Fibroblast of lung (primary cell): ENCODE results near the gene DNAH1. TPM values are rescaled to one million over a fixed set of nuclear protein-coding genes. Genes with fewer than 3 reads are reported as not detected.

Experiments used
- DNase-seq, 2 donors: peaks; one replicate each; pipeline versions ENCODE4 v3.0.0 to v3.0.0-alpha.2; 2010; ENCODE audit warnings: low read depth in 2 of 2
- H2AFZ ChIP-seq: 2 replicates; pipeline ENCODE4 v1.5.1; 2012; ENCODE audit warnings: low read length, control low read depth, inconsistent platforms
- H3K27ac ChIP-seq: 2 replicates; pipeline ENCODE4 v1.5.1; 2011; ENCODE audit warnings: low read length, control low read depth; ENCODE audit not compliant: insufficient read depth
- H3K27me3 ChIP-seq: 2 replicates; pipeline ENCODE4 v1.5.1; 2011; ENCODE audit warnings: mild to moderate bottlenecking, low read length; ENCODE audit not compliant: control insufficient read depth, insufficient read depth
- H3K36me3 ChIP-seq: 2 replicates; pipeline ENCODE4 v1.5.1; 2011; ENCODE audit warnings: low read length; ENCODE audit not compliant: control insufficient read depth, insufficient read depth
- H3K4me1 ChIP-seq: 2 replicates; pipeline ENCODE4 v1.5.1; 2011; ENCODE audit warnings: low read length; ENCODE audit not compliant: control insufficient read depth, insufficient read depth; ENCODE audit errors: extremely low read depth
- H3K4me2 ChIP-seq: 2 replicates; pipeline ENCODE4 v1.5.1; 2011; ENCODE audit warnings: low read length, control low read depth; ENCODE audit not compliant: insufficient read depth; ENCODE audit errors: extremely low read depth
- H3K4me3 ChIP-seq, 4 experiments: fragments of 200-600 bp in 1 of 4; sonication (generic) in 1 of 4; replicated peaks in 1 of 4; 2 replicates each; pipeline ENCODE4 v1.5.1; 2011 to 2016; ENCODE audit warnings: low read length in 4 of 4, low read depth in 3 of 4, mild to moderate bottlenecking in 3 of 4, control low read depth in 2 of 4, inconsistent platforms in 1 of 4, mixed read lengths in 1 of 4; ENCODE audit not compliant: insufficient read depth in 1 of 4; ENCODE audit errors: control extremely low read depth in 1 of 4
- H3K79me2 ChIP-seq: 2 replicates; pipeline ENCODE4 v1.5.1; 2012; ENCODE audit warnings: mild to moderate bottlenecking, low read length, inconsistent platforms; ENCODE audit not compliant: control insufficient read depth, insufficient read depth
- H3K9ac ChIP-seq: 2 replicates; pipeline ENCODE4 v1.5.1; 2011; ENCODE audit warnings: mild to moderate bottlenecking, low read length, control low read depth; ENCODE audit not compliant: insufficient read depth
- H3K9me3 ChIP-seq: 2 replicates; pipeline ENCODE4 v1.5.1; 2012; ENCODE audit warnings: low read depth, low read length; ENCODE audit not compliant: control insufficient read depth, insufficient read depth
- H4K20me1 ChIP-seq: 2 replicates; pipeline ENCODE4 v1.5.1; 2011; ENCODE audit warnings: low read length; ENCODE audit not compliant: control insufficient read depth, insufficient read depth; ENCODE audit errors: extremely low read depth
- EZH2 ChIP-seq: IDR thresholded peaks from 2 replicates; pipeline ENCODE4 v1.5.1; 2012; ENCODE audit warnings: low read length, control low read depth, mild to moderate bottlenecking; ENCODE audit errors: missing control alignments
- polyA plus RNA-seq, 2 donors: library from polyadenylated mRNA; depleted of rRNA in 1 of 2; stranded (reverse) in 1 of 2; unstranded in 1 of 2; fragments of >200 nt; gene quantifications; 2 replicates each; pipeline ENCODE4 v1.2.1, GENCODE V29; 2011 to 2012; ENCODE audit warnings: missing spikeins in 1 of 2
- total RNA-seq: library from RNA; depleted of rRNA; stranded (reverse); fragments of >200 nt; gene quantifications from 2 replicates; pipeline ENCODE4 v1.2.1, GENCODE V29; 2014
- TF ChIP-seq, protein P1 (sequence below), 2 donors: IDR thresholded peaks in 1 of 2; conservative IDR thresholded peaks in 1 of 2; 1 replicate in 1 of 2; 2 replicates in 1 of 2; pipeline ENCODE4 v1.5.1; 2011 to 2012; ENCODE audit warnings: low read length in 2 of 2, control low read depth in 1 of 2, inconsistent platforms in 1 of 2, low read depth in 1 of 2, mild to moderate bottlenecking in 1 of 2

DNAH1 gene
- total and polyA plus RNA-seq, 2 donors (not counting 1 experiment from before 2014, with no cell fraction given): 1.9 to 3.0 TPM

DNA sequence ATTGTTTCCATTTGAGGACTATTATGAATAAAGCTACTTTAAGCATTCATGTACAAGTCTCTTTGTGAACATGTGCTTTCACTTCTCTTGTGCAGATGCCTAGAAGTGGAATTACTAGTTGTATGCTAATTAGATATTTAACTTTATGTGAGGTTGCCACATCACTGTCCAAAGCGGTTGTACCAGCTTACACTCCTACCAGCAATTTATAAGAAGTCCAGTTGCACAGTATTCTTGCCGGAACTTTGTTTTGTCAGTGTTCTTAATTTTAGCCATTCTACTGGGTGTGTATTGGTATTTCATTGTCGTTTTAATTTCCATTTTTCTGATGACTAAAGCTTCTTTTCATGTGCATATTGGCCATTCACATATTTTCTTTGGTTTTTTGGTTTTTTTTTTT, 99.7 kb downstream of the DNAH1 start:
- H2AFZ ChIP-seq: no peak overlapping the region
- H3K79me2 ChIP-seq: peaks cover 13% of the 10 kb centered on the region
- no peak overlapping the region for H3K9ac ChIP-seq
- H4K20me1 ChIP-seq: no peaks in the 10 kb centered on the region
- no peaks in the 10 kb centered on the region for H3K27me3 ChIP-seq
- no peaks in the 10 kb centered on the region for H3K9me3 ChIP-seq
- H3K36me3 ChIP-seq: no peaks in the 10 kb centered on the region
- no peak overlapping the region for H3K4me2 ChIP-seq
- TF ChIP-seq, protein P1, sequence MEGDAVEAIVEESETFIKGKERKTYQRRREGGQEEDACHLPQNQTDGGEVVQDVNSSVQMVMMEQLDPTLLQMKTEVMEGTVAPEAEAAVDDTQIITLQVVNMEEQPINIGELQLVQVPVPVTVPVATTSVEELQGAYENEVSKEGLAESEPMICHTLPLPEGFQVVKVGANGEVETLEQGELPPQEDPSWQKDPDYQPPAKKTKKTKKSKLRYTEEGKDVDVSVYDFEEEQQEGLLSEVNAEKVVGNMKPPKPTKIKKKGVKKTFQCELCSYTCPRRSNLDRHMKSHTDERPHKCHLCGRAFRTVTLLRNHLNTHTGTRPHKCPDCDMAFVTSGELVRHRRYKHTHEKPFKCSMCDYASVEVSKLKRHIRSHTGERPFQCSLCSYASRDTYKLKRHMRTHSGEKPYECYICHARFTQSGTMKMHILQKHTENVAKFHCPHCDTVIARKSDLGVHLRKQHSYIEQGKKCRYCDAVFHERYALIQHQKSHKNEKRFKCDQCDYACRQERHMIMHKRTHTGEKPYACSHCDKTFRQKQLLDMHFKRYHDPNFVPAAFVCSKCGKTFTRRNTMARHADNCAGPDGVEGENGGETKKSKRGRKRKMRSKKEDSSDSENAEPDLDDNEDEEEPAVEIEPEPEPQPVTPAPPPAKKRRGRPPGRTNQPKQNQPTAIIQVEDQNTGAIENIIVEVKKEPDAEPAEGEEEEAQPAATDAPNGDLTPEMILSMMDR (conservative IDR thresholded peaks at IDR 0.05 in 1 of 2, IDR thresholded peaks at IDR 0.05 in 1 of 2; ENCODE audit: low read depth in 1 of 2, low read length in 2 of 2): no peak
- TF ChIP-seq EZH2: no peak
- H3K4me1 ChIP-seq: peaks cover 11% of the 10 kb centered on the region
- no peak overlapping the region for H3K27ac ChIP-seq
- no peak for DNase-seq
- no peak overlapping the region for H3K4me3 ChIP-seq

DNA sequence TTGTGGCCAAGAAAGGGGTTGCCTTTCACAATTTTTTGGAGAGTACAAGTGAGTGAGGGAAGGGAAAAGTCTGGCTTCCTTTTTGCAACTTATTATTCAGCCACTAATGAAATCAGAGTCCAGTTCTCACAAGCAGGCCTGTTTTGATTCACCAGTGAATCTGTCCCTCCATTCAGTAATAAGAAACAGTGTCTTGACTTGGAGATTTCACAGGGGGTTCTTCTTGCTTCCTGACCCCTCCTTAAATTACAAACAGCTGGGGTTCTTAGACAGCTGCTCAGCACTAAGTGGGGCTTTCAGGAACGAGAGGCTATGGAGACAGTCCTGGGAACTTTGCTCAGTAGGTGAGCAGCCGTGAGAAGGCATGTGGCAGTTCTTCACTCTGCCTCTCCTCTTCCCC, 104.3 kb downstream of the DNAH1 start:
- no peak overlapping the region for H3K4me3 ChIP-seq
- H3K36me3 ChIP-seq: no peaks in the 10 kb centered on the region
- DNase-seq: no peak
- no peaks in the 10 kb centered on the region for H3K4me1 ChIP-seq
- H2AFZ ChIP-seq: no peak overlapping the region
- no peak overlapping the region for H3K4me2 ChIP-seq
- H3K27me3 ChIP-seq: no peaks in the 10 kb centered on the region
- H4K20me1 ChIP-seq: no peaks in the 10 kb centered on the region
- no peaks in the 10 kb centered on the region for H3K79me2 ChIP-seq
- H3K9ac ChIP-seq: no peak overlapping the region
- H3K9me3 ChIP-seq: no peaks in the 10 kb centered on the region
- TF ChIP-seq EZH2: no peak
- TF ChIP-seq, protein P1 (conservative IDR thresholded peaks at IDR 0.05 in 1 of 2, IDR thresholded peaks at IDR 0.05 in 1 of 2; ENCODE audit: low read depth in 1 of 2, low read length in 2 of 2): no peak
- H3K27ac ChIP-seq: no peak overlapping the region

- no peak for TF ChIP-seq EZH2
- TF ChIP-seq, protein P1 (conservative IDR thresholded peaks at IDR 0.05 in 1 of 2, IDR thresholded peaks at IDR 0.05 in 1 of 2; ENCODE audit: low read depth in 1 of 2, low read length in 2 of 2): no peak
- H3K27ac ChIP-seq: no peak overlapping the region
- no peak for DNase-seq
- no peaks in the 10 kb centered on the region for H3K79me2 ChIP-seq
- no peak overlapping the region for H3K9ac ChIP-seq
- H3K9me3 ChIP-seq: no peaks in the 10 kb centered on the region
- H4K20me1 ChIP-seq: no peaks in the 10 kb centered on the region
- H2AFZ ChIP-seq: no peak overlapping the region
- no peaks in the 10 kb centered on the region for H3K36me3 ChIP-seq
- H3K4me3 ChIP-seq: no peak overlapping the region
- no peak overlapping the region for H3K4me2 ChIP-seq
- H3K4me1 ChIP-seq: no peaks in the 10 kb centered on the region
- H3K27me3 ChIP-seq: no peaks in the 10 kb centered on the region
Measured at GRCh38 chr3:52422669-52423068, 106.5 kb downstream of the DNAH1 start.
